ENCODE measurements around the gene ZNF440. TPM values are rescaled to one million over a fixed set of nuclear protein-coding genes. Genes with fewer than 3 reads are reported as not detected.
"Not testable (repeated sequence)": the region's sequence is repeated elsewhere in the genome, so short reads cannot be mapped to it uniquely, and the experiment has no call there.

Gene ZNF440
- total RNA-seq, 1 donor from 2014 or later = 18.5 TPM

- Mint-ChIP-seq H3K36me3 (ENCODE audit: low read depth) (peaks cover 21% of the 10 kb centered on the region), H3K9me3 (peaks cover 21% of the 10 kb centered on the region), H3K27me3 (no peaks in the 10 kb centered on the region), H3K4me3 (no peak overlapping the region), H3K27ac (no peak overlapping the region), H3K4me1 (no peaks in the 10 kb centered on the region)
- intact Hi-C loops (cut with micrococcal nuclease) = no loop called here
- ChIA-PET CTCF (interaction anchor here (1.9 kb wide), 1 partner anchor 9 kb away, joined by 4 read pairs; the partner anchor contains the start of gene ZNF491), POLR2A (no interaction called here)
- DNase-seq = no peak
- ATAC-seq (ENCODE audit: low read depth) = no peak
- TF ChIP-seq, protein P1, sequence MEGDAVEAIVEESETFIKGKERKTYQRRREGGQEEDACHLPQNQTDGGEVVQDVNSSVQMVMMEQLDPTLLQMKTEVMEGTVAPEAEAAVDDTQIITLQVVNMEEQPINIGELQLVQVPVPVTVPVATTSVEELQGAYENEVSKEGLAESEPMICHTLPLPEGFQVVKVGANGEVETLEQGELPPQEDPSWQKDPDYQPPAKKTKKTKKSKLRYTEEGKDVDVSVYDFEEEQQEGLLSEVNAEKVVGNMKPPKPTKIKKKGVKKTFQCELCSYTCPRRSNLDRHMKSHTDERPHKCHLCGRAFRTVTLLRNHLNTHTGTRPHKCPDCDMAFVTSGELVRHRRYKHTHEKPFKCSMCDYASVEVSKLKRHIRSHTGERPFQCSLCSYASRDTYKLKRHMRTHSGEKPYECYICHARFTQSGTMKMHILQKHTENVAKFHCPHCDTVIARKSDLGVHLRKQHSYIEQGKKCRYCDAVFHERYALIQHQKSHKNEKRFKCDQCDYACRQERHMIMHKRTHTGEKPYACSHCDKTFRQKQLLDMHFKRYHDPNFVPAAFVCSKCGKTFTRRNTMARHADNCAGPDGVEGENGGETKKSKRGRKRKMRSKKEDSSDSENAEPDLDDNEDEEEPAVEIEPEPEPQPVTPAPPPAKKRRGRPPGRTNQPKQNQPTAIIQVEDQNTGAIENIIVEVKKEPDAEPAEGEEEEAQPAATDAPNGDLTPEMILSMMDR (IDR thresholded peaks at IDR 0.05) = no peak
These were observed 7.0 kb upstream of the ZNF440 start for GRCh38 chr19:11807099-11807380.

DNA sequence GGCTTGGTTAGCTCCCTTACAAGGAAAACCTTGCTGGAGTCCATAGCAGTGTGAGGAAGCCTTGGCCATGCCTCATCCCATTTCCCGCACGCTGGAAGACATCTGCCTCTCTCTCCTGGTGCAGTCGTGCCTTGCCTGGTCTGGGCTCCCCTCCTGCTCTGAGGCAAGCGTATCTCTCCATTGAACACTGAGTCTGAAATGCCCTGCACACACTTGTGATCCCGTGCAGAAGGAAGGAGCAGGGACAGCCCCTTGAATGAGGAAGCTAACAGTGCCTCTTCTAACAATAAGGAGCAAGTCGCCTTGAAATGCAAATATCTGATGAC, 407 bp upstream of the ZNF440 start:
- DNase-seq (no peak), ATAC-seq (ENCODE audit: low read depth) (peak; percentile 40)
- CTCF ChIA-PET = interaction anchor here (0.7 to 2.2 kb wide), 5 partner anchors 16 to 175 kb away, joined by 3 to 10 read pairs (median 3); partner anchors contain the start of gene ZNF491
- peaks cover 5% of the 10 kb centered on the region for H3K9me3 Mint-ChIP-seq
- H3K27ac Mint-ChIP-seq = peak overlapping the region; percentile 84
- H3K4me3 Mint-ChIP-seq = peak overlapping the region; percentile 92
- no peaks in the 10 kb centered on the region for H3K27me3 Mint-ChIP-seq
- TF ChIP-seq, protein P1 (IDR thresholded peaks at IDR 0.05) = no peak
- POLR2A ChIA-PET = interaction anchor here (0.6 to 1.3 kb wide), 6 partner anchors 16 to 247 kb away, joined by 3 to 8 read pairs (median 4); partner anchors contain the start of genes ZNF441 and ZNF491
- no peaks in the 10 kb centered on the region for H3K36me3 Mint-ChIP-seq (ENCODE audit: low read depth)
- intact Hi-C loops (cut with micrococcal nuclease) = loop anchor here (1.0 to 5.0 kb wide), 6 partner anchors 15 to 329 kb away; partner anchors contain the start of genes ZNF20, ZNF439, ZNF491 and ZNF823
- H3K4me1 Mint-ChIP-seq = peaks cover 28% of the 10 kb centered on the region

- H3K27me3 Mint-ChIP-seq = no peaks in the 10 kb centered on the region
- no peak for ATAC-seq (ENCODE audit: low read depth)
- no peaks in the 10 kb centered on the region for H3K36me3 Mint-ChIP-seq (ENCODE audit: low read depth)
- peak overlapping the region; percentile 92 for H3K4me3 Mint-ChIP-seq
- peaks cover 28% of the 10 kb centered on the region for H3K4me1 Mint-ChIP-seq
- TF ChIP-seq, protein P1 (IDR thresholded peaks at IDR 0.05) = no peak
- no peak for DNase-seq
- POLR2A ChIA-PET = interaction anchor here (1.2 to 1.3 kb wide), 2 partner anchors 48 to 246 kb away, joined by 4 to 8 read pairs; partner anchors contain the start of gene ZNF441
- H3K9me3 Mint-ChIP-seq = no peaks in the 10 kb centered on the region
- intact Hi-C loops (cut with micrococcal nuclease) = loop anchor here (1.0 to 5.0 kb wide), 6 partner anchors 16 to 328 kb away; partner anchors contain the start of genes ZNF20, ZNF439, ZNF491 and ZNF823
- CTCF ChIA-PET = interaction anchor here (1.0 to 2.2 kb wide), 3 partner anchors 17 to 434 kb away, joined by 3 to 10 read pairs (median 3); partner anchors contain the start of gene ZNF491
- H3K27ac Mint-ChIP-seq = peak overlapping the region; percentile 24
These were observed 595 bp downstream of the ZNF440 start for GRCh38 chr19:11814700-11815035.

- Mint-ChIP-seq H3K4me3 (no peak overlapping the region), H3K36me3 (ENCODE audit: low read depth) (peaks cover 24% of the 10 kb centered on the region), H3K4me1 (peaks cover 14% of the 10 kb centered on the region), H3K9me3 (no peaks in the 10 kb centered on the region), H3K27ac (no peak overlapping the region), H3K27me3 (no peaks in the 10 kb centered on the region)
- ATAC-seq (ENCODE audit: low read depth) (peak; percentile 57), DNase-seq (no peak)
- intact Hi-C loops (cut with micrococcal nuclease) = no loop called here
- TF ChIP-seq, protein P1 (IDR thresholded peaks at IDR 0.05) = no peak
- CTCF ChIA-PET = no interaction called here
- POLR2A ChIA-PET = no interaction called here
These were observed 7.5 kb downstream of the ZNF440 start for GRCh38 chr19:11821474-11822109.

GRCh38 chr19:11828957-11829876, 15.1 kb downstream of the ZNF440 start:
- DNase-seq; H3K27me3 Mint-ChIP-seq; CTCF ChIA-PET; intact Hi-C loops (cut with micrococcal nuclease); H3K4me3 Mint-ChIP-seq; H3K4me1 Mint-ChIP-seq; POLR2A ChIA-PET; H3K27ac Mint-ChIP-seq: not testable (repeated sequence)
- H3K9me3 Mint-ChIP-seq = peaks cover 18% of the 10 kb centered on the region
- ATAC-seq (ENCODE audit: low read depth) = peak; percentile 66
- peaks cover 57% of the 10 kb centered on the region for H3K36me3 Mint-ChIP-seq (ENCODE audit: low read depth)
